Inflammatory macrophage treated with lipopolysaccharide for 1 hour (primary cell): ENCODE results near the gene THBS2.
"Not testable (repeated sequence)": the region's sequence is repeated elsewhere in the genome, so short reads cannot be mapped to it uniquely, and the experiment has no call there.

Experiments
- DNase-seq, 2 donors: peaks; one replicate each; pipeline ENCODE4 v3.0.0-alpha.2; 2020 to 2022

Gene THBS2

DNA sequence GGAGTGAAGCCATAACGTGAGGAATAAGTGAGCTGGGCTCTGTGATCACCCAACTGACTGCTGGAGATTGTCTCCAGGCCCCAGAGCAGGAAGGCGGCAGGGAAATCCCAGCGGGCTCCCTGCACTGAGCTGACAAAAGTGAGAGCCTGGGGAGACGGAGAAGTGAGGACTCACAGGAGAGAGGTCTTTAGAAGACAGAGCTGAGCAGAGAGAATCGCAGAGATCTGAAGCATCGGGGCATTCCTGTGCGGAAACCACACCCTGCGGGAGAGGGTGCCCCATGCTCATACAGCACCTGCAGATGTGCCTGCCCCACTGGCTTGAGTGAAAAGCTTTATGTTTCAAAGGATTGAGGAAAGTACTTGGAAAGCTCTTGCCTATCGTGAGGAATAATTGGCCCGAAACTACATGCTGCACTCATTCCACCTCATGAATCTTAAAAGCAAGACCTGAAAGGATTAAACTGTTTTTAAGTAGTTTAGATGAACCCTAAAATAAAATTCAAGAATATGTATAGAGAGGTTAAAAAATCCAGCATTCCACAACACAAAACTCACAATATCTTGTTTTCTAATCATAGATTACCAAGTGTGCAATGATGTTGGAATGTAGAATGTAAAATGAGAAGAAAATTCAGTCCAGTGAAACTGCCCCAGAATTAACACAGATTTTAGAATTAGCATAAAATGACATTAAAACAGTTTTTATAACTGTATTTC is 17.7 kb upstream of the THBS2 start:
- no peak for DNase-seq

DNA sequence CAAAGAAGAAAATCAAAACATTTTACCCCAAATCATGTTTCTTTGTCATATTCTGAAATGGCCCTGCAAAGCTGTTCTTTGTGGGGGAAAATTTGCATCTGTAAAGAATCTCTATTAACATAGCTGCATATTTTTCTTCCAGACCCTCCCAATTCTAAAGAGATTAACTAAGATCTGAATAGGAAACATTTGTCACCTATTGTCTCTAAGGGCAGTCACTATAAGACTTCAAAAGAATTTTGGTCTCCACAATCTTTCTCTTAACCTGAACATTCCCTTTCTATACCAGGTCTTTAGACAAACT is 16.4 kb upstream of the THBS2 start:
- DNase-seq = not testable (repeated sequence)

DNA sequence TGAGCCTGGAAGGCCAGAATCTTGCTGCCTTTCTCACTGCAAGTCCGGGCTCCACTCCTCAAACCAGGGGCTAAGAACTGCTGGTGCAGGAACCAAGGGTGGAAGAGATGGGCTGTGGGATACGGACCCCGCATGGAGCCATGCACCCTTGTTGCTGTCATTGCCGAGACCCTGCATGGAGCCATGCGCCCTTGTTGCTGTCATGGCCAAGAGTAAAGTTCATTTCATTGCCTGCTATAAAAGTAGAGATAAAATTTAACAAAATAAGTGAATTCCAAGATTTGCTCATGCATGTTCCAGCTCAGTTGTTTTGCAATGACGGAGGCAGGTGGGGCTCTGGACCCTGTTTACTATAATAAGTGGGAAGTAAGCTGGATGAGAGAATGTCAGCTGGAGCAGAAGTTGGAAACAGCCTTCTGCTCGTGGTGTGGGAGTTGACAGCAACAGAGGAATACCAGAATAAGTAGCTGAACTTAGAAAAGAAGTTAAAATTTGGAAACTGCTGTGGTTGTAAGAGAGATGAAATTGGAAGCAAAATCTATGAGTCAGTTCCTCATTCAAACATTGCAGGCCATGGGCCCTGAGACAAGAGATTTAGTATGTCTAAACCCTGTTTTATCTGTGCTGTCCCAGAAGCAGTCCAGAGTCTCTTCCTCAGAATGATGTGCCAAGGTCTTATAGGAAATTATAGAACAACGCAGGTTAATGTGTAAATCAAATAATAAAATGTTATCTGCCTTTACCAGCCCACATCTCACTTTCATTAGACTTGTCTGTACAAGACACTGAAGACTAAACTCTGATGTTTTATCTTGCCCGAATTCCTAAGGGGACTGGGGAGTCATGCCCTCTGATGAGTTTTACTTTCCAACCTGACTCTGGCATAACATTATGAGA is 15.8 kb upstream of the THBS2 start:
- DNase-seq = peak; percentile 62 to 88

DNA sequence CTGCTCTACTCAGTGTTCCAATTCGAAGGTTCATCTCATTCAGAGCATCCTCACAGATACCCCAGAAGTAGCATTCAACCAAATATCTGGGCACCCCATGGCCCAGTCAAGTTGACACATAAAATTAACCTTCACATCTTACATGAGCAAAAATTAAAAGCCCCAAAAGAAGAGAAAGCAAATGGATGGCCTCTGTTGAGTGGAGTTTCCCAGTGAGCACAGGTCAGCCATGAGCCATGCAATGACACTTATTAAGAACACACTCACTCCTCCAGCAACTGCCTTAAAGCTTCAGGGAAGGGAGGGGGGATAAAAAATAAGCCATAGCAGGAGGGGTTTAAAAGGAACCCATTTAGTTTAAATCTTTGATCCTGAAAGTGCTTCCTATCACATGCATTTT is 14.6 kb upstream of the THBS2 start:
- no peak for DNase-seq

DNA sequence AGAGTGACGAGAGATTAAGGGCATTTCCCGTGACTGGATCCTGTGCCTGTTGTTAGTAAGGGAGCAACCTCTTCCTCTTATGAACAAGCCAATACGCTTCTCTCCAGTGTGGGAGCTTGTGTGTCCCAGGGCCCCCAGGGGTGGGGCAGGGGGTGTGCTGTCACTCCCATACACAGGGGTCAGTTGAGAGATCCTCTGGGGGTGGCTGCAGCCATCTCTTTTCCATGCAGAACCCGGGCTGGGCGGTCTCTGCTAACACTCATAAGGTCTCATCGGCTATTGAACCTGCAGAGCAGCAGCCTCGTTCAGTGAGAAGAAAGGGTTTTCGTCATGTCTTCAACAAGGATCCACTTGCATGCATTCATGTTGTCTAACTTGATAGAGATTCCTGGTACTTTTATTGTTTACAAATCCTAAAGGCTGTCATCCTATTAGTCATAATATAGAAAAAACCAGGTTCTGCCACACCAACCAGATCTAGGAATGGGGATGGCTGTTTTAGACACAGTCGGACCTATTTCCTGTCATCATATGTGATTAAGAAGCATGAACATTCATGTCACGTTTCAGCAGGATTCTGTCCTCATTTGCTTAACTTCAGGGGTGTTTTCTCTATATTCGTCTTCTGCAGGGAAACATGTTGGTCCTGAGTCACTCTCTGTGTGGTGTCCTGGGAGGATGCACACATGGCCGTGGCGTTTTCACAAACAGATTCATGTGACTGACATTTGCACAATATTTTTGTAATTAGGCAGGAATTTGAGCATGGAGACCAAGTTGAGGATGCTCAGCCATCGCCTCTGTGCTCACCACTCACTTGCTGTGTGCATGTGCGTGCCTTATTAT is 13.3 kb upstream of the THBS2 start:
- no peak for DNase-seq

DNA sequence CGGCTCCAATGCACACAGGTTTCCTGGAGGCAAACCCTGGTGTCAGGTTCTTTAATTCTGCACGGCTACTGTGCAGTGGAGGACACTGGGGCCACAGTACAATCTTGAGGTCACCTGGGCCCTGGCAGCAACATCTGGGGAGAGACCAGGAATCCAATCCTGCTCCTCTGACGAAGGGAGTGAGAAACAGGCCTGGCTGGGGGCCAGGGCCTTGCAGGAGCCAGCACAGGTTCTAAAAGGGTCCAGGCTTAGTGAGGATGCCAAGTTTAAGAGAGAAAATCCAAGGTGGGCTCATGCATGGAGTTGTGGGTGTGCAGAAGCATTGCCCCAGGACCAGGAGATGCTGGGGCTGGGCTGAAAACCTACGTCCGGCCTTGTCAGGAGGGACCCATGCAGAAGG is 12.6 kb upstream of the THBS2 start:
- DNase-seq = no peak

DNA sequence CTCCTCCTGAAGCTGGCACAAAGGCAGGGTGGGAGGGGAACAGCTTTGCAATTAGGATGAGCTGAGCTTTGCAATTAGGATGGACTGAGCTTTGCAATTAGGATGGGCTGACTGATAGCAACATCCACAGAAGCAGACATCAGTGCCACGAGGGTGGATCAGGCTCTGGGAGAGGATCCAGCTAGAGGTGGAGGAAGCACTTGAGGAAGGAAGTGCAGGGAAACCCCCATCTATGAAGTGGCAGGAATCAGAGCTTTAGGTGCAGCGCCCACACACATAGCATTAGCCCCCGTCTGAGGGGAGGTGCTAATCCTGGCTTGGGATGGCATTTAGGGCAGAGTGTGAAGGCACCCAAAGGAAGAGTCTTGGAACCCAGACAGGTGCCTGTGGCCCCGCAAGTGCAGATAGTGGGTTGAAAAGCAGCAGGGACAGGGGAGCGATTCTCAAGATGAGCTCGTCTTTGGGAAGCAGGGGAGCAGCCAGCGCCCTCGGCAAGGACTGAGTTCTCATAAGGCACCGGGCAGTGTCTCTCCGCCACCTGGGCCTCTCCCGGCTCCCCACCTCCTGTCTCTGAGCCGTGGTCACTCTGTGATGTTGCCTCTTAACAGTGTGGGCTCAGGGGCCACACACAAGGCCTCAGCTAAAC is 12.0 kb upstream of the THBS2 start:
- peak in 1 of 2 donors; percentile 54 for DNase-seq

DNA sequence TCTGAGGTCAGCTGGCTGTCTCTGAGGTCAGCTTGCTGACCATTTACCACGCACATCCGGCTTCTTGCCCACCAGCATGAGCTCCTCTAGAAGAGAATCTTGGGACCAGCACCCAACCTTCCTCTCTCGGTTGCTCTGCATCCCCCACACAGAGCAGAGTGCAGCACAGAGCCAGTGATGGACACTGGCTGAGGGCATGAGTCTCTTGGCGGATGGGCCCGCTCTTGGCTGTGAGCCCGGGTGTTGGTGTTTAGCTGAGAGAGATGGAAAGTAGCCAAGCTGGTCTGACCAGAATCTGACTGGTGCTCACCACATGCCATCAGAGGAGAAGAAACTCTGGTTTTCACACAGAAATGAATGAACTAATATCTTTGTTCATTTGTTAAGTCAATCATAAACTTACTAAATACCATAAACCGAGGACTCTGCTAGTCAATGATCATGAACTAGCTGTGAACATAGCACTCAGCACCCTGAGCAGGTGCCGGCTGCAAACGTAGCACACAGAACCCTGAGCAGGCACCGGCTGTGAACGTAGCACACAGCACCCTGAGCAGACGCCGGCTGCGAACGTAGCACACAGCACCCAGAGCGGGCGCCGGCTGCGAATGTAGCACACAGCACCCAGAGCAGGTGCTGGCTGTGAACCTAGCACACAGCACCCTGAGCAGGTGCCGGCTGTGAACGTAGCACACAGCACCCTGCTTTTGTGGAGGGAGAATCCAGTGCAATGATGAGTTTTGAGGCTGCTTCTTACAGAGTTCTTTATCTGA is 10.4 kb upstream of the THBS2 start:
- no peak for DNase-seq

DNA sequence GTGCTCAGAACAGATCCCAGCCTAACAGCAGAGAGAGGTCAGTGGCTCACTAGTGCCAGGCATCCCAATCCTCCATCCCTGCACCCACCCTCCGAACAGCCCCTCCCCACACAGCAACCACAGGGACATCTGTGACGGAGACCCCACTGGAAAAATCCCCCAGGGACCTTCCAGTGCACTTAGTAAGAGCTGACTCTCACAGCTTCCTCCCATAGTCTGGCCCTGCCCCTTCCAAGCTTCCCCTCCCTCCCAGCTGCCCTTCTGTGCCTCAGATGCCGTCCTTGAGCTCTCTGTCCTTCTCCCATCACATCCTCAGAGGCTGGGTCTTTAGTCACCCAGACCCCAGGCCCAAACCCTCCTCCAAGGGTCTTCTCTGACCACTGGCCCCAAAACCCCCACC is 9.7 kb upstream of the THBS2 start:
- no peak for DNase-seq

DNA sequence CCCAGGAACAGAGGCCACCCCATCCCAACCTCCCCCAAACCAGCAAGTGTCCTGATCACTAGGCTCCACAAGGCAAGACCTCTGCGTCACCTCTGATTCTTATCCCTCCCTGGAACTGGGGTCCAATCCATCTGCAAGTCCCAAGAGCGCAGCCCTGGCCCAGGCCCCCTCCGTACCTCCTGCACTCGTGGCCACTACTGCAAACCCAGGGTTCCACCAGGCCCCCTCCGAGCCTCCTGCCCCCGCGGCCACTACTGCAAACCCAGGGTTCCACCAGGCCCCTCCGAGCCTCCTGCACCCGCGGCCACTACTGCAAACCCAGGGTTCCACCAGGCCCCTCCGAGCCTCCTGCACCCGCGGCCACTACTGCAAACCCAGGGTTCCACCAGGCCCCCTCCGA is 9.0 kb upstream of the THBS2 start:
- DNase-seq = not testable (repeated sequence)

DNA sequence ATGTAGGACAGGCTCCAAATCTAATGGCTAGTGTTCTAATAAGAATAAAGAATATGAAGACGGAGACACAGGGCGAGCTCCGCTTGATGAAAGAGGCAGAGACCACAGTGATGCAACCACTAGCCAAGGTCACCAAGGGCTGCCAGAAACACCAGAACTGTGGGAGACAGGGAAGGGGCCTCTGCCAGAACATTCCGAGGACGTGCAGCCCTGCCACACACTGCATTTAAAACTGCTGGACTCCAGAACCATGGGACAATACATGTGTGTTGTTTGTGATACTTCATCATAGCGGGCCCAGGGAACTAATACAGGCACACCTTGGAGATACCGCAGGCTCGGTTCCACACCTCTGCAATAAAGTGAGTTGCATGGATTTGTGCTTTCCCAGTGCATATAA is 2.9 kb upstream of the THBS2 start:
- DNase-seq = no peak

DNA sequence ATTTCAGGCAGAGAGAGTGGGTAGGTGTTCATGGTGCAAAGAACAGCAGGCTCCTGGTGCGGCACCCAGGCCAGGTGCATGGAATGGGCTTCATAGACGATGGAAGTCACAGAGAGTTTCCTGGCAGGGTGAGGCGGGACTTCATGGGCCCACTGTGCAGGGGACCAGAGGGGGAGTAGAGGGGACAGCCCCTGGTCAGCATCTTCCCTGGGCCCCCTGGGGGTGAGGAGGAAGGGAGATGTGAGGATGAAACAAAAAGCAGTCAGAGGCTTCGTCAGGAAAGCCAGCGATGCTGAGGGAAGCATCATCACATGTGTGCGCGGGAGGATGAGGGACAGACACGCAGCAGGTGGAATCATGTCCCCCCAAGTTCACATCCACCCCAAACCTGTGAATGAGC is 2.4 kb upstream of the THBS2 start:
- no peak for DNase-seq

DNA sequence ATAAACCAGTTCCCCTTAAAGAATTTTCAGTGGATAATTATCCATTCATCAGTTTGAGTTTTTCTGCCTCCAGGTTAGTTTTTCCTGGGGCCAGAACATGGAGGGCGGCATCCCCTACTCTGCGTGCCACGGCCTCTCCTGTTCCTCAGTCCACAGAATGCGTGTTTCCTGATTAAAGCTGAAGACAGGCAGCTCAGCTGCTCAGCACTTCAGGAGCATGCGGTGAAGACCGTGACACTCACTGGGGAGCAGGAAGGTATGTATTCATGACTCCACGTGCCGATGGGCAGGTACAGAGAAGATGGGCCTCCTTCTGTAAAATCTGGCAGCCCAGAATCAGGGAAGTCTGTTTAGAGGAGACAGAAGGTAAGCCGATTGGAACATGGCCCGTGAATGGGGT is 2.0 kb upstream of the THBS2 start:
- no peak for DNase-seq

DNA sequence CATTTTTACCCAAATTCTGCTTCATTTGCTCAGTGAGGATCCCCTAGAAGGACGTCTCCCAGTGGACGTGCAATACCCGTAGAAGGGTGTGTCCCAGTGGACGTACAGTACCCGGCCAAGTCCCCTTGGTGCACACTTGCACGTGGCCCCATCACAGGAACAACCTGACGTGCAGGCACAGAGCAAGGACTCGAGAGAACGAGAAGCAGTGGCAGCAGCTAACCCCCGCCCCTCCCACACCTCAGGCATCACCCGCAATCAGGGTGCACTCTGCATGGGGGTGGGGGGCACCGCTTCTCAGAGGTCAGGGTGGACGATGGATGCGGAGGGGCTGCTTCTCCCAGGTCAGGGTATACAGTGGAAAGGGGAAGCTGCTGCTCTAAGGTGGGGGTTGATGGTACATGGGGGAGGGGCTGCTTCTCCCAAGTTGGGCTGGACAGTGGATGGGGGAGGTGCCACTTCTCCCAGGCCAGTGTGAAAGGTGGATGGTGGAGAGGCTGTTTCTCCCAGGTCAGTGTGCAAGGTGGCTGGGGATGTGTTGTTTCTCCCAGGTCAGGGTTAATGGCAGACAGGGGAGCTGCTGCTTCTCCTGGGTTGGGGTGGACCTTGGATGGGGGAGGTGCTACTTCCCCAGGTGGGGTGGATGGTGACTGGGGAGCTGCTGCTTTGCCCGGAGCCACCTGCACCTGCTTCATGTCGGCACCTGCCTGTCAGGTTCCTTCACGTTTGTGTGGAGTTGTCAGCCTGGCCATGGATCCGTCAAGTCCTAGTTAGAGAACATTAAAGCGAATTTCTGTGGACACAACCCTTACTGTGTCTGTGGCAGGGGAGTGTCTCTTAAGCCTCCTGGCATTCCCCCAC is 1.0 kb upstream of the THBS2 start:
- DNase-seq = no peak

DNA sequence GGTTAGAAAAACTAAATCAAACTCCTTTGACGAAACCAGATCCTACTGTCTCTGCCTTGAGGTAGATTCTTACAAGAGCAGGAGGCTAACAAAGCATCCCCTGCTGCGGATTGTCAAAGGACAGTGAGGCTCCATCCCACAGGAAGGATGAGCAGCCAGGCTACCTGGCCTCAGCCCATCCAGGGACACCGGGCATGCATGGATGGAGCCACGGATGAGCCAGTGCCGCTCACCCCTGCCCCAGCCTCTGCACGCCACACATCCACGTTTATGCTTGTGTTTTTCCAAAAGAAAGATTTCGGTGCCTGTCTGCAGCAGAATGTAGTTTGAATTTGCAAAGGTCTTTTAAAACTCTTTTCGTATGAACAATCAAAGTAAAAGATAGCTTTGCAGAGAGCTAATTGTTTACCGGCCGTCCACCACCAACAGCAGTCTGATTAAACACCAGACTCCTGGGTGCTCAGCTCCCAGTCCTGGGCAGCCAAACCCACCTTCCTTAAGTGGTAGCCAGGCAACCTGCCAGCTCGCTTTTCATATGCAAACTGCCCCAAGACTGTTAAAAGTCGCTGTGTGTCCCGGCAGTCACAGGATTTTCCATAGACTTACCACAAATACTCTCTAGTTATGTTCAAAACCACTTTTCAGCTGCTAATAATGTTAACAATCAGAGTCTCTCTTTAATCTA is 999 bp downstream of the THBS2 start:
- no peak for DNase-seq

DNA sequence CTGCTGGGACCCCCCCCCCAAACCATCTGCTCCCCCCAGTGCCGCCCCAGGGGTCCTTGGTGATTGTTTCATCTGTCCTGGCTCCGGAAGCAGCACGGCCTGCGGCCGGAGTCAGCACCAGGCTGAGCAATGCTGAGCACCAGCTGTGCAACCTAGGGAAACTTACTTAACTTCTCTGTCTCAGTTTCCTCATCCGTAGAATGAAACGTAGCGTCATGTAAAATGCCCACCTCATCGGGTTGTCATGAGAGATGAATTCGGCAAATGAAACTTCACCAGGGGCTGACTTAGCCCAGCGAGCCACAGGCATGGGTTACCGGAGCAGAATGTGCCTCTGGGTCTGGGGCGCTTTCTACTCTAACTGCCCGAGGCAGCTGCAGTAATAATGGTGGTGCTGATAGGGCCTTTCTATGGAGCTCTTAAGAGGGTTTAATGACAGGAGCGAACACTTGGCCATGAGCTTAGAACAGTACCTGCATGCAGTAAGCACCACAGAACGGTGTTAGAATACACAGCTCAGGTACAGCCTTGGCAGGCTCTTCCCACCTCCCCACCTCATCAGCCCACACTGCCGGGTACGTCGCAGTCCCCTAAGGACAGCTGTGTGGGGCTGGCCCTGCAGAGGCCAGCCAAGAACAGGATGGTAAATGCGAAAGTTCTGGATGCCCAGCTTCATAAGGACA is 1.7 kb downstream of the THBS2 start:
- DNase-seq = no peak

DNA sequence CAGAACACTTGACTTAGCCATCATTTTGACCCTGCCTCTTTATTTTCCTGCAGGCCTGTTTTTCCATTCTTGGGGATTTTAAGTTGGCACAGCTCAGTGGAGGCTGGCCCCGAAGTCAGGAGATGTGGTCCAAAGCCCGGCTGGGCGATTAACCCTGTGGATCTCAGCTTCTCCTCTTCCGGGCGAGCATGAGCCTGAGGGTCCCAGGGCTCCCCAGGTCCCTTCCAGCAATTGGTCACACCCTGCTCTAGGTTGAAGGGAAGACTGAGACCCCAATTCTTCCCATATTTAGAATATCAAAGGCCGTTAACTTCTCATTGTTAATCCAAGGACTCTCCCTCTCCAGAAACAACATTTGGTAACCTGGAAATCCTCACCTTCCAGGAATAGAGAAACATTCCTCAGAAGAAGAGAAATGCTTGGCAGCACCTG is 2.3 kb downstream of the THBS2 start:
- no peak for DNase-seq

DNA sequence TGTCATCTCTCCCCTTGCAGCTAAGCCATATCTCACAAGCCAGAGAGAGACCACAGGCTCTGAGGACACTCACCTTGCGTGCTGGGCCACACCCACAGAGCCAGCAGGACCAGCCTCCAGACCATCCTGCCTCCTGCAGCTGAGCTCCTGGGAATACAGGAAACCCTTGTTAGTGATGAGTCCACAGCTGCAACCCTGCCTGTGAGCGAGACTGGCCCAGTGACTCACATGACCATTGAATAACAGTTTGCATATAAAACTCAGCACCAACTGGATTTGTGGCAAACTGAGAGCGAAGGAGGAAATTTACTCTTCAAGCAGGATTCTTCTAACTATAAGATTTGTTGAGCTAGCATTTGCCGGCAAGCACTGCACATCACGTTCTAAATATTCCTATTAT is 3.0 kb downstream of the THBS2 start:
- DNase-seq = no peak

DNA sequence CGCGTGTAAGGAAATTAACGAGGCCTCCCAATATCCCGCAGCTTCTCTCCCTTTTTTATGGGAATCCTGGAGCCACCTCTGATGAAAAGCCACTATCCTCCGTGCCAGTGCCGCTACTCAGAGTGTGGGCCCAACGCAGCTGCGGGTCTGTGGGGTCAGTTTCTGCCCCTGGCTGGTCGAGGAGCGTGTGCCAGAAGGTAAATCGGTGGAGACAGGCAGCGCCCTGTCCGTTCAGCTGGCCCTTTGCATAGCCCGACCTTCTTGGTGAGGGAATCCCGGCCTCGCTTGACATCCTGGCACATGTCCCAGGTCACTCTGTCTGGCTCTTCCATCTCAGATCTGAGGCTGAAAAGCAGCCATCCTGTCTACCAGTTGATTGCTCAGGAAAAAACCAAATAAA is 4.6 kb downstream of the THBS2 start:
- no peak for DNase-seq

DNA sequence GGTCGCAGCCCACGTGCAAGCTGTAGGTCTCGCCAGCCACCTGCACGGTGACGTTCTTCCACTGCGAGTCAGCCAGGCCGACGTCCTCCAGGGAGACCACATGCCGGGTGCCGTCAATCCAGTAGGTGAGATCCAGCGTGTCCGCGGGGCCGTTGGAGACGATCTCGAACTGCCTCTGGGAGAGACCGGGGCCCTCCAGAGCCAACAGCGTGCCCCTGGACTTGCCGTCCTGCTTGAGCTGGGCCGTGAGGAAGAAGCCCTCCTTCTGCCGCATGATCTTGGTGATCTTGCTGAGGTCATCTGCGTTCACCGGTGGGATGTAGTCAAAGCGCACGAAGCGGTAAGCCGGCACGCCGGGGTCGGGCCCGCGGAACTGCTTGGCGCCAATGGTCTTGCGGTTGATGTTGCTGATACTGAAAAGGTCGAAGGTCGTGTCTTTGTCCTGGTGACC is 5.1 kb downstream of the THBS2 start:
- no peak for DNase-seq
